IMR-90 (cell line): ENCODE data around the gene RSF1. TPM values are rescaled to one million over a fixed set of nuclear protein-coding genes. Genes with fewer than 3 reads are reported as not detected.
A peak's percentile ranks its signal among the peaks of the same experiment; 100 is the strongest.

Experiments used
- ATAC-seq: fragments of 200-7000 bp; cut with Tn5 transposase; 2 replicates; pipeline ENCODE4 v1.9.1; 2020; ENCODE audit warnings: low read depth, mild to moderate bottlenecking, moderate library complexity
- BruUV-seq: library from RNA; stranded (reverse); fragments of 400-500 nt; replicated peaks from 2 replicates; lab custom pipeline; 2021; lab: Mats Ljungman, UMichigan
- CTCF ChIA-PET: fragments of 300-600 bp; formaldehyde crosslinking; extraction: SDS; loops from one replicate; lab custom pipeline; 2021; ENCODE audit warnings: antibody characterized with exemption; lab: Yijun Ruan, JAX
- POLR2A ChIA-PET: fragments of 300-600 bp; sonication (Branson Sonifier 250); formaldehyde crosslinking; loops from one replicate; lab custom pipeline; 2022; ENCODE audit warnings: antibody characterized with exemption; ENCODE audit not compliant: unreplicated experiment; lab: Charles Lee
- DNase-seq: peaks from one replicate; pipeline ENCODE4 v3.0.0; 2013
- H2AFZ ChIP-seq: replicated peaks from 2 replicates; pipeline ENCODE3; 2013; ENCODE audit warnings: low read length, mild to moderate bottlenecking; ENCODE audit not compliant: poor library complexity
- H2AK5ac ChIP-seq: 2 replicates; pipeline ENCODE4 v1.6.1; 2013; ENCODE audit warnings: low read depth, low read length, inconsistent platforms
- H2AK9ac ChIP-seq: replicated peaks from 2 replicates; pipeline ENCODE3; 2013; ENCODE audit warnings: mild to moderate bottlenecking, low read depth, low read length, moderate library complexity; ENCODE audit not compliant: poor library complexity
- H2BK120ac ChIP-seq: 2 replicates; pipeline ENCODE4 v1.6.1; 2013; ENCODE audit warnings: low read depth, low read length, inconsistent platforms
- H2BK15ac ChIP-seq: 3 replicates; pipeline ENCODE4 v1.6.1; 2013; ENCODE audit warnings: low read depth, low read length, inconsistent platforms
- H2BK20ac ChIP-seq: 2 replicates; pipeline ENCODE4 v1.6.1; 2013; ENCODE audit warnings: low read depth, mild to moderate bottlenecking, inconsistent platforms, low read length, moderate library complexity
- H2BK5ac ChIP-seq: 2 replicates; pipeline ENCODE4 v1.6.1; 2013; ENCODE audit warnings: mild to moderate bottlenecking, low read depth, low read length, inconsistent platforms; ENCODE audit not compliant: poor library complexity, severe bottlenecking
- H3K14ac ChIP-seq: replicated peaks from 2 replicates; pipeline ENCODE4 v1.6.1; 2013; ENCODE audit warnings: low read depth, low read length, inconsistent platforms
- H3K18ac ChIP-seq: 2 replicates; pipeline ENCODE4 v1.6.1; 2013; ENCODE audit warnings: low read depth, low read length, control low read depth
- H3K23ac ChIP-seq: 2 replicates; pipeline ENCODE4 v1.6.1; 2013; ENCODE audit warnings: low read depth, low read length, inconsistent platforms
- H3K27ac ChIP-seq: 2 replicates; pipeline ENCODE4 v1.5.1; 2013; ENCODE audit warnings: mild to moderate bottlenecking, control low read depth, low read length; ENCODE audit not compliant: insufficient read depth
- H3K27me3 ChIP-seq: 2 replicates; pipeline ENCODE4 v1.6.1; 2013; ENCODE audit warnings: low read length; ENCODE audit not compliant: control insufficient read depth, insufficient read depth
- H3K36me3 ChIP-seq: 2 replicates; pipeline ENCODE4 v1.6.1; 2013; ENCODE audit warnings: low read length, mixed read lengths; ENCODE audit not compliant: control insufficient read depth, insufficient read depth
- H3K4ac ChIP-seq: 2 replicates; pipeline ENCODE4 v1.6.1; 2013; ENCODE audit warnings: low read depth, low read length, inconsistent platforms
- H3K4me1 ChIP-seq: 2 replicates; pipeline ENCODE4 v1.6.1; 2013; ENCODE audit warnings: low read length, mixed read lengths; ENCODE audit not compliant: control insufficient read depth, insufficient read depth
- H3K4me2 ChIP-seq: 2 replicates; pipeline ENCODE4 v1.6.1; 2013; ENCODE audit warnings: low read depth, mild to moderate bottlenecking, control low read depth, low read length, moderate library complexity
- H3K4me3 ChIP-seq: 2 replicates; pipeline ENCODE4 v1.5.1; 2013; ENCODE audit warnings: low read depth, mild to moderate bottlenecking, control low read depth, low read length, moderate library complexity; ENCODE audit not compliant: insufficient read depth
- H3K56ac ChIP-seq: 2 replicates; pipeline ENCODE4 v1.6.1; 2013; ENCODE audit warnings: low read length, inconsistent platforms; ENCODE audit not compliant: insufficient read depth; ENCODE audit errors: extremely low read depth
- H3K79me1 ChIP-seq, 2 experiments: 2 replicates each; pipeline ENCODE4 v1.6.1; 2013; ENCODE audit warnings: low read length in 2 of 2, inconsistent platforms in 1 of 2, low read depth in 1 of 2
- H3K9ac ChIP-seq: 2 replicates; pipeline ENCODE4 v1.6.1; 2013; ENCODE audit warnings: low read depth, low read length, control low read depth
- H3K9me1 ChIP-seq: 2 replicates; pipeline ENCODE4 v1.6.1; 2013; ENCODE audit warnings: low read length, inconsistent platforms; ENCODE audit not compliant: insufficient read depth
- H3K9me3 ChIP-seq: 2 replicates; pipeline ENCODE4 v1.6.1; 2013; ENCODE audit warnings: low read length; ENCODE audit not compliant: control insufficient read depth, insufficient read depth
- H4K20me1 ChIP-seq: 2 replicates; pipeline ENCODE4 v1.6.1; 2013; ENCODE audit warnings: low read length, inconsistent platforms; ENCODE audit not compliant: insufficient read depth
- H4K5ac ChIP-seq: 2 replicates; pipeline ENCODE4 v1.6.1; 2013; ENCODE audit warnings: mild to moderate bottlenecking, low read depth, low read length, control low read depth
- H4K8ac ChIP-seq, 2 experiments: 2 replicates each; pipeline ENCODE4 v1.6.1; 2013; ENCODE audit warnings: low read depth in 2 of 2, low read length in 2 of 2, control low read depth in 1 of 2, inconsistent platforms in 1 of 2
- H4K91ac ChIP-seq: 2 replicates; pipeline ENCODE4 v1.6.1; 2013; ENCODE audit warnings: low read depth, low read length, inconsistent platforms; ENCODE audit not compliant: insufficient read depth
- CEBPB ChIP-seq: IDR thresholded peaks from 2 replicates; pipeline ENCODE4 v1.6.1; 2012; ENCODE audit warnings: low read depth, low read length, improper control_type of control experiment
- USF2 ChIP-seq: fragments of 150-350 bp; IDR thresholded peaks from 2 replicates; pipeline ENCODE4 v1.6.1; 2017; ENCODE audit warnings: mild to moderate bottlenecking, antibody characterized with exemption, low read length, low read depth
- WGBS, 2 experiments: methylation state at CpG; one replicate each; pipeline versions ENCODE4 v1.1.5 to v1.1.7; 2013; ENCODE audit warnings: missing lambda C conversion rate in 2 of 2; ENCODE audit not compliant: insufficient read length in 1 of 2; ENCODE audit errors: extremely low coverage in 2 of 2; 5-methylcytosine and 5-hydroxymethylcytosine counted together
- dilution Hi-C: fragments of 300-500 bp; cut with HindIII; formaldehyde crosslinking; loops from one replicate; pipeline ENCODE4 v1.14.3; 2018; ENCODE audit warnings: low sequenced_read_pairs; ENCODE audit not compliant: unreplicated experiment
- in situ Hi-C: fragments of 300-500 bp; cut with MboI; formaldehyde crosslinking; loops from 3 replicates; pipeline ENCODE4 v1.14.3; 2019; ENCODE audit warnings: low sequenced_read_pairs, inconsistent platforms, mixed read lengths
- intact Hi-C: fragments of 100-400 bp; cut with micrococcal nuclease; formaldehyde crosslinking; loops from 2 replicates; pipeline ENCODE4 v1.10.0; 2022
- polyA plus RNA-seq, 3 experiments: library from polyadenylated mRNA; depleted of rRNA; stranded (reverse); fragments of >200 nt; gene quantifications; 2 replicates each; pipeline ENCODE4 v1.2.3, GENCODE V29; 2012; ENCODE audit warnings: low replicate concordance in 1 of 3
- total RNA-seq: library from RNA; depleted of rRNA; stranded (reverse); fragments of >200 nt; gene quantifications from 2 replicates; pipeline ENCODE4 v1.2.3, GENCODE V29; 2012

Gene RSF1
- total and polyA plus RNA-seq, 2 of the 4 experiments (the other 2 are of a cell fraction), result 13.9 to 18.5 TPM

- ATAC-seq (no peak), DNase-seq (peak; percentile 35)
- peaks cover 20% of the 10 kb centered on the region for H3K36me3 ChIP-seq
- H2BK15ac ChIP-seq, result no peak overlapping the region
- no peaks in the 10 kb centered on the region for H4K20me1 ChIP-seq
- no peaks in the 10 kb centered on the region for H3K27me3 ChIP-seq
- in situ Hi-C loops (no loop called here), dilution Hi-C loops (no loop called here), intact Hi-C loops (no loop called here)
- no peaks in the 10 kb centered on the region for H3K9me3 ChIP-seq
- H2AK5ac ChIP-seq, result no peak overlapping the region
- H3K23ac ChIP-seq, result no peak overlapping the region
- H4K5ac ChIP-seq, result no peak overlapping the region
- BruUV-seq, result no TSS peak
- no CpG with 5 or more reads among the region's 3 CpGs for WGBS, 2 experiments
- H3K56ac ChIP-seq, result no peak overlapping the region
- no peak overlapping the region for H4K91ac ChIP-seq
- H3K9ac ChIP-seq, result no peak overlapping the region
- no peak overlapping the region for H3K4me2 ChIP-seq
- H2BK20ac ChIP-seq, result no peak overlapping the region
- no peak overlapping the region for H2BK5ac ChIP-seq
- no peak overlapping the region for H3K14ac ChIP-seq
- H3K79me1 ChIP-seq, result peaks cover 0 to 4% of the 10 kb centered on the region in 2 experiments; a peak in 1 of 4 replicates
- ChIA-PET POLR2A (no interaction called here), CTCF (no interaction called here)
- TF ChIP-seq USF2 (no peak), CEBPB (peak; percentile 76)
- H3K4me1 ChIP-seq, result no peaks in the 10 kb centered on the region; the same call in 1 of the 2 replicates
- H2AFZ ChIP-seq, result no peak overlapping the region
- no peak overlapping the region for H2BK120ac ChIP-seq
- no peak overlapping the region for H3K27ac ChIP-seq
- H3K4ac ChIP-seq, result no peak overlapping the region
- H4K8ac ChIP-seq, result no peak overlapping the region
- no peak overlapping the region for H3K4me3 ChIP-seq
- no peak overlapping the region for H2AK9ac ChIP-seq
- no peak overlapping the region for H3K18ac ChIP-seq
- H3K9me1 ChIP-seq, result peaks cover 3% of the 10 kb centered on the region
These were observed 143.4 kb downstream of the RSF1 start for GRCh38 chr11:77677138-77677537.
